GM12873 (cell line): Measurements from ENCODE around the gene EIF2B2.

ENCODE experiments used
- CTCF ChIP-seq: IDR thresholded peaks from 2 replicates; pipeline ENCODE4 v1.5.1; 2012; ENCODE audit warnings: low read depth, mild to moderate bottlenecking, moderate library complexity, low read length, control low read depth; ENCODE audit not compliant: insufficient read depth; ENCODE audit errors: missing control alignments

The EIF2B2 gene

GRCh38 chr14:74975059-74975810, 27.5 kb upstream of the EIF2B2 start:
- TF ChIP-seq CTCF: no peak

GRCh38 chr14:74976264-74977113, 26.2 kb upstream of the EIF2B2 start:
- TF ChIP-seq CTCF: no peak

GRCh38 chr14:74977164-74977900, 25.4 kb upstream of the EIF2B2 start:
- TF ChIP-seq CTCF: no peak

GRCh38 chr14:74977901-74978385, 24.8 kb upstream of the EIF2B2 start:
- no peak for TF ChIP-seq CTCF

GRCh38 chr14:74978416-74978947, 24.2 kb upstream of the EIF2B2 start:
- TF ChIP-seq CTCF: no peak

- TF ChIP-seq CTCF: no peak
Observed at GRCh38 chr14:74979029-74979428, 23.7 kb upstream of the EIF2B2 start.
